RWPE1 (cell line): ENCODE results near the gene OAS3.

ENCODE experiments used
- CTCF ChIA-PET: fragments of 350-600 bp; sonication (Branson Sonifier 250); formaldehyde crosslinking; extraction: SDS; loops from one replicate; lab custom pipeline; 2021; lab: Yijun Ruan, JAX
- POLR2A ChIA-PET: fragments of 400-600 bp; formaldehyde crosslinking; extraction: SDS; loops from one replicate; lab custom pipeline; 2020; ENCODE audit warnings: antibody characterized with exemption; ENCODE audit not compliant: low non-redundant PET; lab: Yijun Ruan, JAX
- DNase-seq: peaks from one replicate; pipeline ENCODE4 v3.0.0; 2012; ENCODE audit warnings: low spot score
- H3K27ac ChIP-seq: fragments of 450-650 bp; 2 replicates; pipeline ENCODE4 v1.5.1; 2017
- CTCF ChIP-seq: fragments of 450-650 bp; conservative IDR thresholded peaks from 2 replicates; pipeline ENCODE4 v1.5.1; 2017; ENCODE audit warnings: low read depth, mild to moderate bottlenecking

OAS3 gene

GRCh38 chr12:112967858-112968257 is 29.6 kb downstream of the OAS3 start:
- CTCF ChIA-PET: no interaction called here
- TF ChIP-seq CTCF: no peak
- no peak overlapping the region for H3K27ac ChIP-seq
- DNase-seq: no peak
- POLR2A ChIA-PET: no interaction called here

GRCh38 chr12:112969547-112970306 is 31.5 kb downstream of the OAS3 start:
- ChIA-PET CTCF (no interaction called here), POLR2A (no interaction called here)
- no peak for TF ChIP-seq CTCF
- no peak for DNase-seq
- no peak overlapping the region for H3K27ac ChIP-seq

- no peak for TF ChIP-seq CTCF
- ChIA-PET POLR2A (no interaction called here), CTCF (interaction anchor here (0.5 kb wide), 1 partner anchor 519 kb away, joined by 5 read pairs; no protein-coding TSS in a partner anchor)
- no peak for DNase-seq
- H3K27ac ChIP-seq: no peak overlapping the region
These were observed 32.1 kb downstream of the OAS3 start for GRCh38 chr12:112970391-112970790.

GRCh38 chr12:112971248-112971647 is 33.0 kb downstream of the OAS3 start:
- CTCF ChIA-PET: interaction anchor here (0.5 kb wide), 1 partner anchor 31 kb away, joined by 5 read pairs; no protein-coding TSS in a partner anchor
- POLR2A ChIA-PET: no interaction called here
- DNase-seq: no peak

GRCh38 chr12:112973011-112973735 is 34.9 kb downstream of the OAS3 start:
- no peak overlapping the region for H3K27ac ChIP-seq
- ChIA-PET CTCF (no interaction called here), POLR2A (interaction anchor here (0.6 kb wide), 1 partner anchor 72 kb away, joined by 5 read pairs; no protein-coding TSS in a partner anchor)
- no peak for DNase-seq
- no peak for TF ChIP-seq CTCF

More at GRCh38 chr12:112971248-112971647, 33.0 kb downstream of the OAS3 start:
- H3K27ac ChIP-seq: no peak overlapping the region
- no peak for TF ChIP-seq CTCF

GRCh38 chr12:112973818-112974231 is 35.6 kb downstream of the OAS3 start:
- DNase-seq: no peak
- ChIA-PET POLR2A (no interaction called here), CTCF (no interaction called here)
- no peak overlapping the region for H3K27ac ChIP-seq
- TF ChIP-seq CTCF: no peak
